Heart left ventricle (tissue), 13 donors: ENCODE measurements around the gene SLC6A9.

ENCODE experiments used
- CTCF ChIP-seq, 12 donors: fragments of 200-600 bp; sonication (generic) in 4 of 12; IDR thresholded peaks; one replicate each; pipeline versions ENCODE4 v1.5.0 to v1.8.0; 2018 to 2022; ENCODE audit warnings: antibody characterized with exemption in 12 of 12, mild to moderate bottlenecking in 5 of 12
- POLR2A ChIP-seq, 2 donors: fragments of 450-650 bp; IDR thresholded peaks; one replicate each; pipeline ENCODE4 v1.6.1; 2017; ENCODE audit warnings: antibody characterized with exemption in 2 of 2, mild to moderate bottlenecking in 2 of 2, moderate library complexity in 2 of 2
- donor health status: ischemic (EF 13 %, LVEDD 7.1; RV severe dilation, severe dysfunction).
- donor health status: DM: no; HTN: yes; CAD: no.
- donor health status: DM: no; HTN: no; CAD: no.
- donor health status: ischemic (EF 25% LVEDD 6.9; RV normal size, moderate dysfunction).
- donor health status: ischemic (EF 25% LVEDD 5.7; RV mildly dilated, moderate dysfunction).
- donor health status: ischemic (EF 35%, LVEDD 5.7; RV mildly dilated, moderate dysfunction).
- donor health status: nonischemic (EF 11% LVEDD 7.7; RV severe dilation, severe dysfunction).
- donor health status: DM: yes; HTN: yes; CAD: no.
- donor health status: PGD.
- donor health status: ischemic (EF 29% LVEDD 5.4; RV normal size, mild dysfunction).
- donor health status: nonischemic (EF 23%, LVEDD 6.1; RV moderate dilation, normal function).

- no peak for TF ChIP-seq CTCF (IDR thresholded peaks at IDR 0.05)
- TF ChIP-seq POLR2A (IDR thresholded peaks at IDR 0.05), result no peak
Observed at GRCh38 chr1:44027320-44027719, 3.9 kb downstream of the SLC6A9 start.
